GM21526 (cell line): ENCODE measurements around the gene CTSE.
"Not testable (repeated sequence)": the region's sequence is repeated elsewhere in the genome, so short reads cannot be mapped to it uniquely, and the experiment has no call there.

Experiments
- ATAC-seq: cut with Tn5 transposase; IDR thresholded peaks from one replicate; pipeline ENCODE4 v1.9.1; 2021; ENCODE audit warnings: moderate library complexity; ENCODE audit not compliant: unreplicated experiment, low FRiP score

CTSE gene

DNA sequence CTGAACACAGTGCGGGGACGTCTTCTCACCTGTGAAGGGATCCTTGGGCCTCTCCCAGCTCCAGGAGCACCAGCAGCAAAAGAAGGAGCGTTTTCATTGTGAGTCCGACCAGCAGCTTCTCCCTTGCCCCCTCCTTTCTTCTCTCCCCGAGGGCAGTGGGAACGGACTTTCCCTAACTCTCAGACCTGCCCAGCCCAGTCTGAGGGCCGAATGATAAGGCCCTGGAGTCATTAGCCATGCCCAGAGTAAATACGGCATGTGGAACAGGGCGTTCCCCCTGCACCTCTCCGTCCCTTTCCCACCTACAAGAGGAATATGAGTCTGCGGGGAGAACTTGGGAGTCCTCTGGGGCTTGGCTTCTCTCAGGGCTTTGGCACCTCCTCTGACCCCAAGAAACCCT, at the start of gene CTSE:
Gene CTSE, minus strand, starts transcription at position 201 of the 400 bp plus-strand sequence. Its CDS starts 104 bp downstream, at position 97.
- ATAC-seq = no peak

DNA sequence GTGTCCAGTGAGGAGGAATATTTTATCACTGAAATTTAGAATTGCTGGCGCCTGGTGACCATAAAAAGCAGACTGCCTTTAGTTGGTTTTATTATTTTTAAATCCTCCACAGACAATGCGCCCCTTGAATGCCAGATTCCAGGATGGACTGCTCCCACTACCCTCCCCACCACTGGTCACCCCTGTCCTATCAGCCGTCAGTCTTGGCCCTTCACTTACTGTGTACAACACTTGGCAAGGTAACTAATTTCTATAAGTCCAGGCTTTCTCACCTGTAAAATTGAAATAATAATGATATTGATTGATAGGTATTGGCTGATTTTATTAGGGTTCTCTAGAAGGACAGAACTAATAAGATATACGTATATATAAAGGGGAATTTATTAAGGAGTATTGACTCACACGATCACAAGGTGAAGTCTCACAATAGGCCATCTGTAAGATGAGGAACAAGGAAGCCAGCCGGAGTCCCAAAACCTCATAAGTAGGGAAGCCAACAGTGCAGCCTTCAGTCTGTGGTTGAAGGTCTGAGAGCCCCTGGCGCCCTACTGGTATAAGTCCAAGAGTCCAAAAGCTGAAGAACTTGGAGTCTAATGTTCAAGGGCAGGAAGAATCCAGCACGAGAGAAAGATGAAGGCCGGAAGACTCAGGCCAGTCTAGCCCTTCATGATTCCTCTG, 47.1 kb upstream of the CTSE start:
- no peak for ATAC-seq

DNA sequence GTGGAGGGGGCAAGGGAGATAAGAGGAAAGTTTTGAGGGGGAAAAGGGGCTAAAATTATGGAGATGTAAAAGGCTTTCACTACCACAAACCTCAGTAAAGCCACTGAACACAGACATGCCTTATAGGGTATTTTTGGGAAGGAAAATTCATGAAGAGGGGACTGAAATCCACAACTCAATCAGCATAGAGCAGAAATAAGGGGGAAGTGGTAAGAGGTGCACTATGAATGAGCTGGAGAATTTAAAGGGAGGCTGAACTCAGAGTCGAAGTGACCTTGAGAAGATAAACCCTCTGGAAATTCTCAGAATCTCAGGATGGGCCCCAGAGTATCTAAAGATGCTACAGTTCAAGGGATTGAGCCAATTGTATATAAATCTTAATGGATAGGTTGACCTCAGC, 44.6 kb upstream of the CTSE start:
- ATAC-seq = no peak

- ATAC-seq = no peak
Measured at GRCh38 chr1:206067486-206068227, 44.0 kb upstream of the CTSE start.

DNA sequence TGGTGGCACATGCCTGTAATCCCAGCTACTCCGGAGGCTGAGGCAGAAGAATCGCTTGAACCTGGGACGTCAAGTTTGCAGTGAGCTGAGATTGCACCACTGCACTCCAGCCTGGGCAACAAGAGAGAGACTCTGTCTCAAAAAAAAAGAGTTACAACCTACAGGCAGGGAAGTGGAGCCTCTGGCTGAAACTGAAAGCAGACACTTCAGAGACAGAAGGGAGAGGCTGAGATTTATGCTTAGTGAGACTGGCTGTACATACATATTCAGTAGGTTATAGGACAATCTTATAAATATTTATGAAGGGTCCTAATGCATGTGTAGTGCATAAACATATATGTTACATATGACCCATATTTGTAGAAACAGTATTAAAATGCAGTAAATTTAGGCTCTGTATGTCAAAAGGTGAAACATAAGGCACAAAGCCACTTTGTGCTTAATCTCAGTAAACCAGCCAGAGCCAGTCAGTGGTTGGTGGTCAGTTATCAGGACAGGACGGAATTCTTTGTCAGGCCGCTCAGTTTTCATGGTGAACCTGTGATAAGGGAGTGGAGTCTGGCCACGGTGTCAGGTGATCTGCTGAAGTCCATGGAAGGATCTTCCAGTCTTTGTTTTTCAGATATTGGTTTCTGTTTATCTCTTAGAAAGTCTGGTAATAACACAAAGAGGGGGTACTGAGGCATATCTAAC, 42.9 kb upstream of the CTSE start:
- ATAC-seq = peak; percentile 86

GRCh38 chr1:206065547-206066145, 42.0 kb upstream of the CTSE start:
- no peak for ATAC-seq

DNA sequence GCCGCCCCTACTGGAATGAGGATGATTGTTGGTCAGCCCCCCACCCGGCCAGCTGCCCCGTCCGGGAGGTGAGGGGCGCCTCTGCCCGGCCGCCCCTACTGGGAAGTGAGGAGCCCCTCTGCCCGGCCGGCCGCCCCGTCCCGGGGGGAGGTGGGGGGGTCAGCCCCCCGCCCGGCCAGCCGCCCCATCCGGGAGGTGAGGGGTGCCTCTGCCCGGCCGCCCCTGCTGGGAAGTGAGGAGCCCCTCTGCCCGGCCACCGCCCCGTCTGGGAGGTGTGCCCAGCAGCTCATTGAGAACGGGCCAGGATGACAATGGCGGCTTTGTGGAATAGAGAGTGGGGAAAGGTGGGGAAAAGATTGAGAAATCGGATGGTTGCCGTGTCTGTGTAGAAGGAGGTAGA, 40.8 kb upstream of the CTSE start:
- ATAC-seq = not testable (repeated sequence)

GRCh38 chr1:206064001-206064400, 40.3 kb upstream of the CTSE start:
- not testable (repeated sequence) for ATAC-seq

DNA sequence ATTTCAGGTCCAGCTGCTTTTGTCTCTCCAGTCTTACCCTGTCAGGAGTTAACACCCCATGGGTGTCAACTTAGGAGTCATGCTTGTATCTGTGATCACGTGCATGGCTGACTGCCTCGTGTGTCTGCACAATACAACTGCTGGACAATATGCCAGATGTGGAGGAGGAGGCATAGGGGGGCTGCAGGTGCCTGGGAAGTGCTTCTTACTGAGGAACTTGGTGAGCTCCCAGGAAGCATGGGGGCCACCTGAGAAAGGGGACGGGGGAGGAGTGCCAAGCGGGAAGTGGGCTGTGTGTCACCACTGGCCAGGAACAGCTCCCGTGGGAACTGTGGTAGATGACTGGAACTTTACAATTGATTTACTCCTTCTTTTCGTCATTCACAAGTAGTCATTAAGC, 38.8 kb upstream of the CTSE start:
- no peak for ATAC-seq

DNA sequence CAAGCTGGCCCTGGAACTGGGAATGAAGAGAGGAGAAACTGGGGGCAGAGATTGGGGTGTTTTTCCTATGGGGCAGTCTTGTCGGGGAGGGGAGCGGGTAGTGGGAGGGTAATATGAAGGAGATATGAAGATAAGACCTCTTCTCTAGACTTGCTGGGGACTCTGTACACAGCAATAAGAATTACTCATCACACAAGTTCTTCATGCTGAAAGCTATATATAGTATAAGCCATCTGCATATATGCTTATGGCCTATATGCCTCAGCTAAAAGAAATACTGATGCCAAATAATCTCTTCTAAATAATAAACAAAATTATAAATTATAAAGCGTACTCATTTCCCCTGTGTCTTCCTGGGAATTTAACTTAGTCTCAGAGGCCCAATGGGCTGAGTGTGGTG, 37.1 kb upstream of the CTSE start:
- ATAC-seq = no peak

DNA sequence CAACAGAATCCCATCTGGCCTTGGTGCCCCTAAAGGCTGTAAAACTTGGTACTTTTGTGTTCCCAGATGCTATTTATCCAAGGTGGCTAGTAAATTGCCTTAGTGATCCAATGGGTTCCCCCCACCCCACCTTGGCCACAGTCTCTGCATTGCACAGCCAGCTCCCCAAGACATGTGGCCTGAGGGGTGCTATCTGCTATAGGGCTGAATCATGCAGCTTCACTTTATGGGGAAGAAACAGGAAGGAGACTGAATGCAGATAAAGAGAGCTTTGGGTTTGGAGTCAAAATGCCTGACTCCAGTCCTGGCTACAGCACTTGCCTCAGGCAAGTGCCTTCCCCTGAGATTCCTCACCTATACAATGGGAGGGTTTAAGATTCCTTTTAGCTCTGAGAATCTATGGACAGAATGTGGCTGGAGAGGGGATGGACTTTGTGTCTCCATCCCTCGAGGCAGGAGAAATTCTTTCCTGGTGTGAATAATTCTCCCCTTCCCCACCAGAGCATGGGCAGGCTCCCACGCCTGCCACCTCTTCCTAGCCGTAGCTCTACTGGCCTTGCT, 35.7 kb upstream of the CTSE start:
- ATAC-seq = no peak

- no peak for ATAC-seq
Measured at GRCh38 chr1:206058927-206059292, 35.2 kb upstream of the CTSE start.

- ATAC-seq = not testable (repeated sequence)
Measured at GRCh38 chr1:206058289-206058926, 34.7 kb upstream of the CTSE start.

DNA sequence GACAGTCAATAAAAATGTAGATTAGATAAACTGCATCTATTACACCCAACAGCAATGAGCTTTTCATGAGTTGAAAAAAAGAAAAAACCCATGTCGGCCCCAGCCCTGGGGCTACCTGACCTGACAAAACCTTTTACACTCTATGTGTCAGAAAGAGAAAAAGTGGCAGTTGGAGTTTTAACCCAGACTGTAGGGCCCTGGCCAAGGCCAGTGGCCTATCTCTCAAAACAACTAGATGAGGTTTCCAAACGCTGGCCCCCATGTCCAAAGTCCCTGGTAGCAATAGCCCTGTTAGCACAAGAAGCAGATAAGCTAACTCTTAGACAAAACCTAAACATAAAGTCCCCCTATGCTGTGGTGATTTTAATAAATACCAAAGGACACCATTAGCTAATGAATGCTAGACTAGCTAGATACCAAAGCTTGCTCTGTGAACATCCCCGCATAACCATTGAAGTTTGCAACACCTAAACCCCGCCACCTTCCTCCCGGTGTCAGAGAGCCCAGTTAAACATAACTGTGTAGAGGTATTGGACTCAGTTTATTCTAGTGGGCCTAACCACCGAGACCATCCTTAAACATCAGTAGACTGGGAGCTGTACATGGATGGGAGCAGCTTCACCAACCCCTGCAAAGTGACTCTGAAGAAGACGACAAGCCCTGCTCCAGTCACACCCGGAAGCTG, 32.1 kb upstream of the CTSE start:
- not testable (repeated sequence) for ATAC-seq

DNA sequence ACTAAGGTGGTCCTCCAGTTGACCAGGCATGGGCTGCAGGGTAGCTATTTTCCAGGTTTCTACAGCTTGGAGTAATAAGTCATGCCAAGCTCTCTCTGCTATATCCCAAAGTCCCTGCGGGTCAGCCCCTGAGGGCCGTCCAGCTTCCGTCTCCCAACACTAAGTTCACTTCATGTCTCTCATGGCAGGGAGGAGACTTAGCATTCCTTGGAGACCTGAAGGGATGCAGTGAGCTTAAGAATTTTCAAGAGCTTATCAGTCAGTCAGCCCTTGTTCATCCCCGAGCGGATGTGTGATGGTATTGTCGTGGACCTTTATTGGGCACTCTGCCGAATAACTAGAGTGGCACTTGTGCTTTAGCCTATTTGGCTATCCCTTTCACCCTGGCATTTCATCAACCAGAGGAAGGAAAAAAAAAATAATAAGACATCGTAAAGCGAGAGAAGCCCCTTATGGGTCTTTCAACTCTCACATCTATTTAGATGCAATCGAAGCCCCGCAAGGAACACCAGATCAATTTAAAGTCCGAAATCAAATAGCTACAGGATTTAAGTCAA, 31.5 kb upstream of the CTSE start:
- ATAC-seq = not testable (repeated sequence)

- not testable (repeated sequence) for ATAC-seq
Measured at GRCh38 chr1:206053616-206054015, 29.9 kb upstream of the CTSE start.

GRCh38 chr1:206052919-206053610, 29.4 kb upstream of the CTSE start, which contains the start of gene RHEX:
Gene RHEX (plus strand): TSS chr1:206053173. CDS start chr1:206097829, 44,656 bp downstream.
- ATAC-seq = not testable (repeated sequence)

GRCh38 chr1:206052231-206052865, 28.7 kb upstream of the CTSE start:
- ATAC-seq = not testable (repeated sequence)
